Trophoblast cell (in vitro differentiated cells and primary cell): ENCODE measurements around the gene DERA.

Source experiments
- DNase-seq, 2 donors: peaks; one replicate each; pipeline ENCODE4 v3.0.0-alpha.2; 2016
- H2AFZ ChIP-seq: 2 replicates; pipeline ENCODE4 v1.6.1; 2013; ENCODE audit warnings: low read length, moderate library complexity, mild to moderate bottlenecking; ENCODE audit not compliant: insufficient read depth, poor library complexity
- H2AK5ac ChIP-seq: 2 replicates; pipeline ENCODE4 v1.6.1; 2013; ENCODE audit warnings: mild to moderate bottlenecking, low read length
- H2BK120ac ChIP-seq: 2 replicates; pipeline ENCODE4 v1.6.1; 2013; ENCODE audit warnings: low read length, mild to moderate bottlenecking, moderate library complexity; ENCODE audit not compliant: insufficient read depth, poor library complexity
- H2BK12ac ChIP-seq: 2 replicates; pipeline ENCODE4 v1.6.1; 2013; ENCODE audit warnings: mild to moderate bottlenecking, low read length, moderate library complexity
- H2BK5ac ChIP-seq: 2 replicates; pipeline ENCODE4 v1.6.1; 2013; ENCODE audit warnings: low read length, low read depth, moderate library complexity, mild to moderate bottlenecking; ENCODE audit not compliant: poor library complexity
- H3K14ac ChIP-seq: 2 replicates; pipeline ENCODE4 v1.6.1; 2013; ENCODE audit warnings: mild to moderate bottlenecking, low read length
- H3K18ac ChIP-seq: 2 replicates; pipeline ENCODE4 v1.6.1; 2013; ENCODE audit warnings: mild to moderate bottlenecking, low read length
- H3K23ac ChIP-seq: 2 replicates; pipeline ENCODE4 v1.6.1; 2013; ENCODE audit warnings: low read length
- H3K27ac ChIP-seq: 2 replicates; pipeline ENCODE4 v1.5.1; 2013; ENCODE audit warnings: low read depth, mild to moderate bottlenecking, inconsistent platforms, low read length, moderate library complexity
- H3K27me3 ChIP-seq: 2 replicates; pipeline ENCODE4 v1.6.1; 2013; ENCODE audit warnings: inconsistent platforms, mild to moderate bottlenecking, low read length, moderate library complexity; ENCODE audit not compliant: insufficient read depth
- H3K36me3 ChIP-seq, 2 experiments: 1 replicate in 1 of 2; 2 replicates in 1 of 2; pipeline ENCODE4 v1.6.1; 2013; ENCODE audit warnings: low read length in 2 of 2, mild to moderate bottlenecking in 2 of 2, moderate library complexity in 1 of 2; ENCODE audit not compliant: insufficient read depth in 2 of 2, control insufficient read depth in 1 of 2
- H3K4ac ChIP-seq: 2 replicates; pipeline ENCODE4 v1.6.1; 2013; ENCODE audit warnings: low read depth, mild to moderate bottlenecking, low read length, moderate library complexity
- H3K4me1 ChIP-seq, 2 experiments: 1 replicate in 1 of 2; 2 replicates in 1 of 2; pipeline ENCODE4 v1.6.1; 2013; ENCODE audit warnings: low read length in 2 of 2, mild to moderate bottlenecking in 2 of 2, moderate library complexity in 1 of 2; ENCODE audit not compliant: insufficient read depth in 2 of 2, control insufficient read depth in 1 of 2
- H3K4me2 ChIP-seq: 2 replicates; pipeline ENCODE4 v1.6.1; 2013; ENCODE audit warnings: inconsistent platforms, mild to moderate bottlenecking, low read length, moderate library complexity
- H3K4me3 ChIP-seq: 2 replicates; pipeline ENCODE4 v1.5.1; 2013; ENCODE audit warnings: mild to moderate bottlenecking, low read depth, low read length, inconsistent platforms
- H3K79me1 ChIP-seq: one replicate; pipeline ENCODE4 v1.6.1; 2013; ENCODE audit warnings: low read length
- H3K79me2 ChIP-seq: 2 replicates; pipeline ENCODE4 v1.6.1; 2013; ENCODE audit warnings: low read length, mild to moderate bottlenecking; ENCODE audit not compliant: control insufficient read depth, insufficient read depth, poor library complexity
- H3K9ac ChIP-seq: 2 replicates; pipeline ENCODE4 v1.6.1; 2013; ENCODE audit warnings: mild to moderate bottlenecking, low read length
- H3K9me3 ChIP-seq: 2 replicates; pipeline ENCODE4 v1.6.1; 2013; ENCODE audit warnings: low read depth, mild to moderate bottlenecking, control low read depth, inconsistent platforms, low read length; ENCODE audit not compliant: insufficient read depth
- H4K12ac ChIP-seq: 2 replicates; pipeline ENCODE4 v1.6.1; 2013; ENCODE audit warnings: low read depth, mild to moderate bottlenecking, low read length, moderate library complexity
- H4K8ac ChIP-seq: 2 replicates; pipeline ENCODE4 v1.6.1; 2013; ENCODE audit warnings: low read depth, mild to moderate bottlenecking, low read length, moderate library complexity
- H4K91ac ChIP-seq: one replicate; pipeline ENCODE4 v1.6.1; 2013; ENCODE audit warnings: low read depth, mild to moderate bottlenecking, low read length, moderate library complexity
- WGBS: extraction: QIAGEN DNeasy Blood & Tissue Kit; methylation state at CpG from one replicate; pipeline ENCODE4 v1.1.7; 2013; ENCODE audit warnings: missing lambda C conversion rate; ENCODE audit not compliant: insufficient read length, insufficient coverage; ENCODE audit errors: extremely low coverage; 5-methylcytosine and 5-hydroxymethylcytosine counted together

Gene DERA

DNA sequence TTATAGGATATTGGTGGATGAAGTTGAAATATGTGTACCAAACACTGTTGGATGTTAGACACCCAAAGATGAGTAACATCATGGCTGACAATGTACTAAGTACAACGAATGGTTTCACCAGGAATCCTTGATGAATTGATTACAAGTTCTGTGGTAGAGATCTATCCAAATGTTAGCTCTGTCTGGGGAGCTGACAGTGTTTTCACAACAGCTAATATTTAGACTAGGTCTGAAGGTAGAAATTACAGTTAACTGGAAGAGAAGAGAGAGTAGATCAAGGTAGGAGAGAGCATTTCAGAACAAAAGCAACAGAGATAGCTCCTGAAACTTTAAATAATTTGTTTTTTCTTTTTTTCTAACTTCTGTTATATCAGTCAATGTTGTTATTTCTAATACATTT lies 44.9 kb downstream of the DERA start:
- Histone ChIP-seq H2BK120ac (no peak overlapping the region), H3K36me3 (peaks cover 0 to 4% of the 10 kb centered on the region in 2 experiments), H2AFZ (no peak overlapping the region), H3K4me3 (no peak overlapping the region), H4K8ac (no peak overlapping the region), H3K4ac (no peak overlapping the region), H3K4me1 (peaks cover 4 to 8% of the 10 kb centered on the region in 2 experiments), H2AK5ac (no peak overlapping the region), H3K9ac (no peak overlapping the region), H4K91ac (no peak overlapping the region), H3K9me3 (no peaks in the 10 kb centered on the region), H3K79me2 (peaks cover under 1% of the 10 kb centered on the region), H2BK5ac (no peak overlapping the region), H3K23ac (no peak overlapping the region), H3K14ac (no peak overlapping the region), H3K27me3 (no peaks in the 10 kb centered on the region), H4K12ac (no peak overlapping the region), H3K79me1 (no peaks in the 10 kb centered on the region), H3K27ac (no peak overlapping the region), H3K18ac (no peak overlapping the region), H2BK12ac (no peak overlapping the region), H3K4me2 (no peak overlapping the region)
- no CpG with 5 or more reads among the region's 1 CpG for WGBS
- DNase-seq = peak in 1 of 2 donors; percentile 36

DNA sequence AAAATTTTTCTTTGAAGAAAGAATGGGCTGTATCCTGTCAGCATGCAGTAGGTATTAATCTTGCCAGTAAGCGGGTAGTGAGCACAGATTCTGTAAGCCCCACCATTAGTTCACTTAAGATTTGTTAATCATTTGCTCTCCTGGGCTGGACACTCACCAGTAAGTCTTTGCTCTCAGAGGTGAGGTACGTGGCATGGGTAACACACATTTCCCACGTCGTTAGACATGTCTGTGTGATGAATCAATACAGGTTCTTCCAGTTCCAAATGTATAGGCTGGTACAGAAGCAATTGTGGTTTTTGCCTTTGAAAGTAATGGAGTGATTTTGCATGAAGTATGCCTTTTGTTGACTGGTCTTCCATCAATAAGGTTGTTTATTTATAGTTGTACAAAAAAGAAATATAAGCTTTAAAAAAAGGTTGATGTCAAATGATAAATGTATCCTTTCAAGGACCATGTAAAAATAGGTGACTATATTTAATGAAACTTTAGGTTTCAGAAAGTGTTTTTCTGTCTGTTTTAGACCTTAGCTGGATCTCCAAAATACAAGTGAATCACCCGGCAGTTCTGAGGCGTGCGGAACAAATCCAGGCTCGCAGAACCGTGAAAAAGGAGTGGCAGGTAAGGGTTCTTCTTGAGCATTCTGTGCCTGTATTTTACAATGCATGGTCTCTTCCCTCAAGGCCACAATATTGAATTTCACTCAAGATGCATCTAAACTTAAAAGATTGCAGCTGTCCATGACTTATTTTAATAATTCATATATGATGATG lies 45.5 kb downstream of the DERA start:
- Histone ChIP-seq H4K91ac (peak overlapping the region; percentile 20), H2BK120ac (no peak overlapping the region), H3K79me1 (no peaks in the 10 kb centered on the region), H3K4me1 (peaks cover 0 to 6% of the 10 kb centered on the region in 2 experiments), H3K14ac (no peak overlapping the region), H4K8ac (no peak overlapping the region), H3K79me2 (no peaks in the 10 kb centered on the region), H3K36me3 (peaks cover 1 to 4% of the 10 kb centered on the region in 2 experiments), H3K9ac (no peak overlapping the region), H2AFZ (no peak overlapping the region), H3K27ac (peak overlapping the region; percentile 45), H2AK5ac (no peak overlapping the region), H4K12ac (no peak overlapping the region), H3K9me3 (no peaks in the 10 kb centered on the region), H3K4me2 (peak overlapping the region; percentile 24), H2BK5ac (no peak overlapping the region), H3K18ac (no peak overlapping the region), H3K27me3 (no peaks in the 10 kb centered on the region), H2BK12ac (no peak overlapping the region), H3K4ac (no peak overlapping the region), H3K23ac (no peak overlapping the region), H3K4me3 (no peak overlapping the region)
- peak; percentile 78 to 95 for DNase-seq
- WGBS = no CpG with 5 or more reads among the region's 9 CpGs

DNA sequence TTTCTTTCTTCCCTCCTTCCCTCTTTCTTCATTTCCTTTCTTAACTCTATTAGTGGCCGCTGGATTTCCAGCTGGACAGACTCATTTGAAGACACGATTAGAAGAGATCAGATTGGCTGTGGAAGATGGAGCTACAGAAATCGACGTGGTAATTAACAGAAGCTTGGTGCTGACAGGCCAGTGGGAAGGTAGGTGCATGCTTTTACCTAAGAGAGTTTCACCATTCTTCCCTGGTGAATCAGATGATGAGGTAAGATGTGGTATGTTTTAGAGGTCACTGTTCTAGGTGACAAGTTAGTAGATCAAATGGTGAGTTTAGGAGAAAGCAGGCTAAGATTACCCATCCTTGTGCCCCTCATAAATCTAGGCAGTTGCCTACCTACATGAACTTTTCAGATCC lies 51.6 kb downstream of the DERA start:
- Histone ChIP-seq H3K79me1 (no peaks in the 10 kb centered on the region), H3K9ac (no peak overlapping the region), H3K4me1 (peaks cover 0 to 4% of the 10 kb centered on the region in 2 experiments), H3K79me2 (no peaks in the 10 kb centered on the region), H3K36me3 (peaks cover 1 to 9% of the 10 kb centered on the region in 2 experiments), H3K9me3 (no peaks in the 10 kb centered on the region), H4K8ac (no peak overlapping the region), H3K23ac (no peak overlapping the region), H3K4ac (no peak overlapping the region), H3K4me3 (no peak overlapping the region), H3K27me3 (no peaks in the 10 kb centered on the region), H3K27ac (no peak overlapping the region), H2AFZ (no peak overlapping the region), H3K4me2 (no peak overlapping the region), H2BK12ac (no peak overlapping the region), H3K18ac (no peak overlapping the region), H2AK5ac (no peak overlapping the region), H4K91ac (no peak overlapping the region), H2BK5ac (no peak overlapping the region), H2BK120ac (no peak overlapping the region), H4K12ac (no peak overlapping the region), H3K14ac (no peak overlapping the region)
- WGBS = no CpG with 5 or more reads among the region's 4 CpGs
- peak; percentile 35 to 78 for DNase-seq

DNA sequence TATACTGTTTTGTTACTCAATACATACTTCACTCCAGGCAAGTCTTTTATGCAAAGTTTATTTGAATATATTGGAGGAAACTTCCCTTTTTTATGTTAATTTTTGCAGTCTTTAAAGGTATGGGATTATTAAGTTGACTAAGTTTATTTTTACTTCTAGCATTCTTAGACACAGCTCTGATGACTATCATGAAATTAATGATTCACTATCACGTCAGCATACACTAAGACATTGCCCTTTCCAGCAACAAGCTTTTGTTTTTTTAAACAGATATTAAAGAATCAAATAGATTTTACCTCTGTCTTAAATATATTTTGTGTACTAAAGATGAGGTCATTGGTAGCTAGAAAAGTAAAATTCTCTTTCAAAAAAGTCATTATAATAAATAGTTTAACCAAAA lies 52.1 kb downstream of the DERA start:
- H3K27ac ChIP-seq = no peak overlapping the region
- no peak overlapping the region for H4K8ac ChIP-seq
- H2BK12ac ChIP-seq = no peak overlapping the region
- no peaks in the 10 kb centered on the region for H3K27me3 ChIP-seq
- peaks cover 1 to 10% of the 10 kb centered on the region in 2 experiments for H3K36me3 ChIP-seq
- no peak overlapping the region for H3K4me2 ChIP-seq
- no peak overlapping the region for H3K9ac ChIP-seq
- no peak overlapping the region for H2BK120ac ChIP-seq
- H4K91ac ChIP-seq = no peak overlapping the region
- no peak overlapping the region for H2BK5ac ChIP-seq
- no peak overlapping the region for H3K23ac ChIP-seq
- H2AK5ac ChIP-seq = no peak overlapping the region
- no peak overlapping the region for H3K4me3 ChIP-seq
- H3K4ac ChIP-seq = no peak overlapping the region
- H3K79me2 ChIP-seq = no peaks in the 10 kb centered on the region
- no peaks in the 10 kb centered on the region for H3K79me1 ChIP-seq
- no peak overlapping the region for H4K12ac ChIP-seq
- H3K4me1 ChIP-seq = peaks cover 0 to 4% of the 10 kb centered on the region in 2 experiments
- H3K18ac ChIP-seq = no peak overlapping the region
- no CpG with 5 or more reads among the region's 1 CpG for WGBS
- no peaks in the 10 kb centered on the region for H3K9me3 ChIP-seq
- H3K14ac ChIP-seq = no peak overlapping the region
- no peak for DNase-seq
- no peak overlapping the region for H2AFZ ChIP-seq
